GM12878 (cell line): ENCODE results near the gene OR2Z1. TPM values are rescaled to one million over a fixed set of nuclear protein-coding genes. Genes with fewer than 3 reads are reported as not detected.

ENCODE experiments used
- ATAC-seq: fragments of 200-7000 bp; cut with Tn5 transposase; 3 replicates; pipeline ENCODE4 v1.9.1; 2020; ENCODE audit warnings: mild to moderate bottlenecking, moderate library complexity
- BruUV-seq: library from RNA; stranded (reverse); fragments of 400-500 nt; replicated peaks from 2 replicates; lab custom pipeline; 2021; lab: Mats Ljungman, UMichigan
- CTCF ChIA-PET: fragments of 300-600 bp; sonication (Branson Sonifier 250); formaldehyde crosslinking; extraction: SDS; loops from one replicate; lab custom pipeline; 2021; ENCODE audit warnings: inconsistent platforms; lab: Yijun Ruan, JAX
- POLR2A ChIA-PET: fragments of 350-600 bp; formaldehyde crosslinking; extraction: SDS; loops from one replicate; lab custom pipeline; 2021; ENCODE audit warnings: inconsistent platforms; lab: Charles Lee
- RAD21 ChIA-PET: fragments of 300-600 bp; sonication (Branson Sonifier 250); formaldehyde crosslinking; loops from one replicate; lab custom pipeline; 2023; ENCODE audit warnings: antibody characterized with exemption; ENCODE audit not compliant: unreplicated experiment; lab: Charles Lee
- SMC1A ChIA-PET: fragments of 300-600 bp; sonication (Branson Sonifier 250); formaldehyde crosslinking; loops from one replicate; lab custom pipeline; 2023; ENCODE audit not compliant: unreplicated experiment, uncharacterized antibody; lab: Charles Lee
- DNase-seq: peaks from one replicate; pipeline ENCODE4 v3.0.0-alpha.2; 2011; ENCODE audit warnings: low read depth, low spot score
- FAIRE-seq: peaks from 3 replicates; lab custom pipeline; 2011; peaks lifted over from hg19 to GRCh38; lab: Jason Lieb, UNC
- H2AFZ ChIP-seq: 2 replicates; pipeline ENCODE4 v1.6.0; 2011; ENCODE audit warnings: low read depth, low read length, control low read depth; ENCODE audit not compliant: control insufficient read depth
- H3K27ac ChIP-seq: 2 replicates; pipeline ENCODE4 v1.5.1; 2011; ENCODE audit warnings: control low read depth; ENCODE audit not compliant: control insufficient read depth, insufficient read depth
- H3K27me3 ChIP-seq, 2 experiments: replicated peaks in 1 of 2; 2 replicates each; pipeline versions ENCODE4 v1.6.0 to v1.6.1; 2011; ENCODE audit warnings: low read length in 1 of 2; ENCODE audit not compliant: control insufficient read depth in 2 of 2, insufficient read depth in 2 of 2
- H3K36me3 ChIP-seq, 2 experiments: 2 replicates each; pipeline ENCODE4 v1.5.1; 2011; ENCODE audit warnings: low read length in 1 of 2; ENCODE audit not compliant: control insufficient read depth in 2 of 2, insufficient read depth in 2 of 2
- H3K4me1 ChIP-seq: 2 replicates; pipeline ENCODE4 v1.6.1; 2011; ENCODE audit warnings: mild to moderate bottlenecking, low read length, moderate library complexity, mixed read lengths; ENCODE audit not compliant: control insufficient read depth, insufficient read depth
- H3K4me2 ChIP-seq: 2 replicates; pipeline ENCODE4 v1.6.0; 2011; ENCODE audit warnings: control low read depth; ENCODE audit not compliant: control insufficient read depth, insufficient read depth
- H3K4me3 ChIP-seq: fragments of 200-600 bp; sonication (generic); 2 replicates; pipeline ENCODE4 v1.5.1; 2016
- H3K79me2 ChIP-seq: 2 replicates; pipeline ENCODE4 v1.6.0; 2011; ENCODE audit warnings: low read length; ENCODE audit not compliant: control insufficient read depth, insufficient read depth
- H3K9ac ChIP-seq: 2 replicates; pipeline ENCODE4 v1.8.0; 2011; ENCODE audit warnings: low read length, control low read depth, mixed read lengths; ENCODE audit not compliant: control insufficient read depth, insufficient read depth
- H3K9me3 ChIP-seq: replicated peaks from 3 replicates; pipeline ENCODE4 v1.5.1; 2011; ENCODE audit warnings: mild to moderate bottlenecking, low read length; ENCODE audit not compliant: control insufficient read depth, insufficient read depth
- H4K20me1 ChIP-seq: 2 replicates; pipeline ENCODE4 v1.6.0; 2011; ENCODE audit not compliant: control insufficient read depth, insufficient read depth
- CBX5 ChIP-seq: sonication (generic); IDR thresholded peaks from 2 replicates; pipeline ENCODE4 v1.6.1; 2016; ENCODE audit warnings: low read depth, moderate library complexity, mild to moderate bottlenecking, inconsistent platforms
- ETV6 ChIP-seq, 2 experiments: fragments of 450-650 bp in 1 of 2; IDR thresholded peaks in 1 of 2; conservative IDR thresholded peaks in 1 of 2; 2 replicates each; pipeline ENCODE4 v1.6.1; 2014; ENCODE audit warnings: antibody characterized with exemption in 1 of 2, borderline replicate concordance in 1 of 2, low read depth in 1 of 2, mild to moderate bottlenecking in 1 of 2, moderate library complexity in 1 of 2
- MTA2 ChIP-seq: fragments of 450-650 bp; IDR thresholded peaks from 2 replicates; pipeline ENCODE4 v1.6.1; 2016; ENCODE audit warnings: low read depth, mild to moderate bottlenecking, moderate library complexity
- RCOR1 ChIP-seq: conservative IDR thresholded peaks from 2 replicates; pipeline ENCODE4 v1.6.1; 2012; ENCODE audit warnings: low read depth, low read length, improper control_type of control experiment
- SMAD1 ChIP-seq: fragments of 450-650 bp; IDR thresholded peaks from 2 replicates; pipeline ENCODE4 v1.6.1; 2018; ENCODE audit warnings: mild to moderate bottlenecking, low read depth; ENCODE audit not compliant: partially characterized antibody
- SP1 ChIP-seq: IDR thresholded peaks from one replicate; pipeline ENCODE4 v1.6.1; 2011; ENCODE audit warnings: low read depth, low read length
- SREBF1 ChIP-seq: IDR thresholded peaks from 2 replicates; pipeline ENCODE4 v1.6.1; 2012; ENCODE audit warnings: mild to moderate bottlenecking, low read length
- TAF1 ChIP-seq: IDR thresholded peaks from 2 replicates; pipeline ENCODE4 v1.6.1; 2011; ENCODE audit warnings: mild to moderate bottlenecking, low read depth, low read length, borderline replicate concordance
- TCF3 ChIP-seq: IDR thresholded peaks from 2 replicates; pipeline ENCODE4 v1.6.1; 2012; ENCODE audit warnings: low read depth, mild to moderate bottlenecking, low read length, borderline replicate concordance; ENCODE audit not compliant: insufficient read depth
- WGBS: methylation state at CpG from one replicate; pipeline ENCODE4 v1.1.6; 2016; ENCODE audit warnings: low lambda C conversion rate; ENCODE audit not compliant: insufficient replicate concordance, insufficient coverage; ENCODE audit errors: missing lambda C conversion rate; 5-methylcytosine and 5-hydroxymethylcytosine counted together
- in situ Hi-C: fragments of 300-500 bp; cut with MboI; formaldehyde crosslinking; loops from 9 replicates; pipeline ENCODE4 v1.14.3; 2018; ENCODE audit warnings: mixed read lengths
- intact Hi-C: fragments of 100-400 bp; cut with micrococcal nuclease; formaldehyde crosslinking; loops from one replicate; pipeline ENCODE4 v1.14.2; 2022; ENCODE audit not compliant: unreplicated experiment
- polyA plus RNA-seq, 11 experiments: library from polyadenylated mRNA; depleted of rRNA in 4 of 11; unstranded in 6 of 11; stranded (reverse) in 5 of 11; fragments of >200 nt; fragmentation: Nextera tagmentation in 4 of 11; fragmentation: Illumina TruSeq in 1 of 11; extraction: Ambion mirVana in 4 of 11; extraction: Trizol in 1 of 11; gene quantifications; 1 replicate in 1 of 11; 2 replicates in 10 of 11; pipeline versions ENCODE4 v1.2.1 to v1.2.3, GENCODE V29; 2011 to 2016; ENCODE audit warnings: inconsistent platforms in 2 of 11, missing spikeins in 2 of 11, low read depth in 1 of 11
- total RNA-seq, 4 experiments: library from RNA; depleted of rRNA in 3 of 4; stranded (reverse); fragments of >200 nt in 3 of 4; fragmentation: Illumina TruSeq in 1 of 4; extraction: Trizol in 1 of 4; gene quantifications; 2 replicates each; pipeline versions ENCODE4 v1.2.1 to v1.2.3, GENCODE V29; 2013 to 2021
- TF ChIP-seq, protein P1 (sequence below): fragments of 450-650 bp; IDR thresholded peaks from 2 replicates; pipeline ENCODE4 v1.6.1; 2017; ENCODE audit warnings: mild to moderate bottlenecking, moderate library complexity
- TF ChIP-seq, protein P2 (sequence below): fragments of 450-650 bp; IDR thresholded peaks from 2 replicates; pipeline ENCODE4 v1.6.1; 2017; ENCODE audit warnings: mild to moderate bottlenecking, moderate library complexity

The OR2Z1 gene
- total and polyA plus RNA-seq, 10 of the 15 experiments (the other 5 are each of a cell fraction or from before 2014, with no cell fraction given): not detected

DNA sequence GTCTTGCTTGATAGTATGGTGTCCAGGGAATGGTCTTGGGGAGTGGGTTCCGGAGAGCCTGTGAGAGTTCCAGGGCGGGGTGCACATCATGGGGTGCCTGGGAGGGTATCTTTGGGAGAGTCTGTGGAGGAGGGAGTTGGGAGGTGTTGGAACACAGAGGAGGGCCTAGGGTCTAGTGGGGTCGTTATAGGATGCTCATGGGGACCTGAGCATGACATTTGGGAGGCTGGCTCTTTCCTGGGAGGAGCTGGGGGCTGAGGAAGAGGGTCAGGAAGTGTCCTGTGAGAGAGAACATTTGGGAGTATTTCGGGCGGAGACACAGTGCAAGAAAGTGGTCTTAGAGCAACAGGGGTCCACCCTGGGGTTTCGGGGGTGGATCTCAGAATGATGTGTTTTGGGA, 25.5 kb upstream of the OR2Z1 start:
- CTCF ChIA-PET: no interaction called here
- intact Hi-C loops: no loop called here

DNA sequence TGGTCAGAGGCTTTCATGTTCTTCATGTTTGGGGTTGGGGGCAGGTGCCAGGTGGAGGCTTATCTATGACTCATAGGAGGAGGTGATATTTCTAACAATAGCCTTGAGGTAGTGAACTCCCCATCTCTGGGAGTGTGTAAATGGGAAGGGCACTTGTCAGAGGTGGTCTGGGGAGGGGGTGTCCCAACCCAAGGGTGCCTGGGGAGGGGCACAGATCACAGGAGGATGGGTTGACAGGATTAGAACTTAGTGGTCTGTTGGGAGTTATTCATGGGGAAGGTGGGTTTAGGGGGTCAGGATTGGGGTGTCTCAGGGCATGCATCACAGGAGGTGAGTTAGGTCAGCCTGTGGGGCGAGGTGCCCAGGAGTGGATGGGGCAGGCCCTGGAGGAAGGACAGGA, 24.4 kb upstream of the OR2Z1 start:
- no peaks in the 10 kb centered on the region for H3K36me3 ChIP-seq
- no peak overlapping the region for H3K4me3 ChIP-seq
- H3K9me3 ChIP-seq: no peaks in the 10 kb centered on the region; the same call in 2 of the 3 replicates
- ChIA-PET CTCF (no interaction called here), SMC1A (no interaction called here), POLR2A (no interaction called here), RAD21 (no interaction called here)
- H3K27me3 ChIP-seq: no peaks in the 10 kb centered on the region
- no peaks in the 10 kb centered on the region for H3K79me2 ChIP-seq
- 0% methylated on average over 1 of the region's 1 CpG for WGBS
- no peak overlapping the region for H2AFZ ChIP-seq
- ATAC-seq (no peak), FAIRE-seq (no peak), DNase-seq (no peak)
- BruUV-seq: no TSS peak
- TF ChIP-seq CBX5 (no peak), MTA2 (no peak), SREBF1 (no peak), TAF1 (no peak), ETV6 (conservative IDR thresholded peaks at IDR 0.05 in 1 of 2, IDR thresholded peaks at IDR 0.05 in 1 of 2; ENCODE audit: borderline replicate concordance in 1 of 2, low read depth in 1 of 2) (no peak)
- TF ChIP-seq, protein P1, sequence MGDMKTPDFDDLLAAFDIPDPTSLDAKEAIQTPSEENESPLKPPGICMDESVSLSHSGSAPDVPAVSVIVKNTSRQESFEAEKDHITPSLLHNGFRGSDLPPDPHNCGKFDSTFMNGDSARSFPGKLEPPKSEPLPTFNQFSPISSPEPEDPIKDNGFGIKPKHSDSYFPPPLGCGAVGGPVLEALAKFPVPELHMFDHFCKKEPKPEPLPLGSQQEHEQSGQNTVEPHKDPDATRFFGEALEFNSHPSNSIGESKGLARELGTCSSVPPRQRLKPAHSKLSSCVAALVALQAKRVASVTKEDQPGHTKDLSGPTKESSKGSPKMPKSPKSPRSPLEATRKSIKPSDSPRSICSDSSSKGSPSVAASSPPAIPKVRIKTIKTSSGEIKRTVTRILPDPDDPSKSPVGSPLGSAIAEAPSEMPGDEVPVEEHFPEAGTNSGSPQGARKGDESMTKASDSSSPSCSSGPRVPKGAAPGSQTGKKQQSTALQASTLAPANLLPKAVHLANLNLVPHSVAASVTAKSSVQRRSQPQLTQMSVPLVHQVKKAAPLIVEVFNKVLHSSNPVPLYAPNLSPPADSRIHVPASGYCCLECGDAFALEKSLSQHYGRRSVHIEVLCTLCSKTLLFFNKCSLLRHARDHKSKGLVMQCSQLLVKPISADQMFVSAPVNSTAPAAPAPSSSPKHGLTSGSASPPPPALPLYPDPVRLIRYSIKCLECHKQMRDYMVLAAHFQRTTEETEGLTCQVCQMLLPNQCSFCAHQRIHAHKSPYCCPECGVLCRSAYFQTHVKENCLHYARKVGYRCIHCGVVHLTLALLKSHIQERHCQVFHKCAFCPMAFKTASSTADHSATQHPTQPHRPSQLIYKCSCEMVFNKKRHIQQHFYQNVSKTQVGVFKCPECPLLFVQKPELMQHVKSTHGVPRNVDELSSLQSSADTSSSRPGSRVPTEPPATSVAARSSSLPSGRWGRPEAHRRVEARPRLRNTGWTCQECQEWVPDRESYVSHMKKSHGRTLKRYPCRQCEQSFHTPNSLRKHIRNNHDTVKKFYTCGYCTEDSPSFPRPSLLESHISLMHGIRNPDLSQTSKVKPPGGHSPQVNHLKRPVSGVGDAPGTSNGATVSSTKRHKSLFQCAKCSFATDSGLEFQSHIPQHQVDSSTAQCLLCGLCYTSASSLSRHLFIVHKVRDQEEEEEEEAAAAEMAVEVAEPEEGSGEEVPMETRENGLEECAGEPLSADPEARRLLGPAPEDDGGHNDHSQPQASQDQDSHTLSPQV: no peak
- TF ChIP-seq, protein P2, sequence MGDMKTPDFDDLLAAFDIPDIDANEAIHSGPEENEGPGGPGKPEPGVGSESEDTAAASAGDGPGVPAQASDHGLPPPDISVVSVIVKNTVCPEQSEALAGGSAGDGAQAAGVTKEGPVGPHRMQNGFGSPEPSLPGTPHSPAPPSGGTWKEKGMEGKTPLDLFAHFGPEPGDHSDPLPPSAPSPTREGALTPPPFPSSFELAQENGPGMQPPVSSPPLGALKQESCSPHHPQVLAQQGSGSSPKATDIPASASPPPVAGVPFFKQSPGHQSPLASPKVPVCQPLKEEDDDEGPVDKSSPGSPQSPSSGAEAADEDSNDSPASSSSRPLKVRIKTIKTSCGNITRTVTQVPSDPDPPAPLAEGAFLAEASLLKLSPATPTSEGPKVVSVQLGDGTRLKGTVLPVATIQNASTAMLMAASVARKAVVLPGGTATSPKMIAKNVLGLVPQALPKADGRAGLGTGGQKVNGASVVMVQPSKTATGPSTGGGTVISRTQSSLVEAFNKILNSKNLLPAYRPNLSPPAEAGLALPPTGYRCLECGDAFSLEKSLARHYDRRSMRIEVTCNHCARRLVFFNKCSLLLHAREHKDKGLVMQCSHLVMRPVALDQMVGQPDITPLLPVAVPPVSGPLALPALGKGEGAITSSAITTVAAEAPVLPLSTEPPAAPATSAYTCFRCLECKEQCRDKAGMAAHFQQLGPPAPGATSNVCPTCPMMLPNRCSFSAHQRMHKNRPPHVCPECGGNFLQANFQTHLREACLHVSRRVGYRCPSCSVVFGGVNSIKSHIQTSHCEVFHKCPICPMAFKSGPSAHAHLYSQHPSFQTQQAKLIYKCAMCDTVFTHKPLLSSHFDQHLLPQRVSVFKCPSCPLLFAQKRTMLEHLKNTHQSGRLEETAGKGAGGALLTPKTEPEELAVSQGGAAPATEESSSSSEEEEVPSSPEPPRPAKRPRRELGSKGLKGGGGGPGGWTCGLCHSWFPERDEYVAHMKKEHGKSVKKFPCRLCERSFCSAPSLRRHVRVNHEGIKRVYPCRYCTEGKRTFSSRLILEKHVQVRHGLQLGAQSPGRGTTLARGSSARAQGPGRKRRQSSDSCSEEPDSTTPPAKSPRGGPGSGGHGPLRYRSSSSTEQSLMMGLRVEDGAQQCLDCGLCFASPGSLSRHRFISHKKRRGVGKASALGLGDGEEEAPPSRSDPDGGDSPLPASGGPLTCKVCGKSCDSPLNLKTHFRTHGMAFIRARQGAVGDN: no peak
- H3K27ac ChIP-seq: no peak overlapping the region
- H3K4me1 ChIP-seq: no peaks in the 10 kb centered on the region
- in situ Hi-C loops: no loop called here
- no peak overlapping the region for H3K4me2 ChIP-seq
- intact Hi-C loops: no loop called here
- no peak overlapping the region for H3K9ac ChIP-seq
- H4K20me1 ChIP-seq: no peaks in the 10 kb centered on the region

More for the DNA sequence above, 25.5 kb upstream of the OR2Z1 start:
- no peak overlapping the region for H3K27ac ChIP-seq
- 24% methylated on average over 6 of the region's 6 CpGs for WGBS
- SMC1A ChIA-PET: no interaction called here
- no peak overlapping the region for H3K4me2 ChIP-seq
- RAD21 ChIA-PET: no interaction called here
- POLR2A ChIA-PET: no interaction called here
- no peaks in the 10 kb centered on the region; the same call in 2 of the 3 replicates for H3K9me3 ChIP-seq
- no peaks in the 10 kb centered on the region for H4K20me1 ChIP-seq
- TF ChIP-seq SP1: no peak
- no peak for TF ChIP-seq TCF3
- TF ChIP-seq RCOR1: no peak
- TF ChIP-seq SMAD1: no peak
- no peaks in the 10 kb centered on the region for H3K79me2 ChIP-seq
- in situ Hi-C loops: no loop called here
- ATAC-seq (no peak), FAIRE-seq (no peak), DNase-seq (no peak)
- no peak overlapping the region for H3K9ac ChIP-seq
- no peaks in the 10 kb centered on the region for H3K27me3 ChIP-seq
- no TSS peak for BruUV-seq
- H3K4me1 ChIP-seq: no peaks in the 10 kb centered on the region
- no peak overlapping the region for H2AFZ ChIP-seq
- no peaks in the 10 kb centered on the region for H3K36me3 ChIP-seq
- no peak overlapping the region for H3K4me3 ChIP-seq
